Fibroblast of lung (primary cell): ENCODE data around the gene SCAPER.

Experiments used
- EZH2 ChIP-seq: IDR thresholded peaks from 2 replicates; pipeline ENCODE4 v1.5.1; 2012; ENCODE audit warnings: low read length, control low read depth, mild to moderate bottlenecking; ENCODE audit errors: missing control alignments
- TF ChIP-seq, protein P1 (sequence below), 2 donors: IDR thresholded peaks in 1 of 2; conservative IDR thresholded peaks in 1 of 2; 1 replicate in 1 of 2; 2 replicates in 1 of 2; pipeline ENCODE4 v1.5.1; 2011 to 2012; ENCODE audit warnings: low read length in 2 of 2, control low read depth in 1 of 2, inconsistent platforms in 1 of 2, low read depth in 1 of 2, mild to moderate bottlenecking in 1 of 2

DNA sequence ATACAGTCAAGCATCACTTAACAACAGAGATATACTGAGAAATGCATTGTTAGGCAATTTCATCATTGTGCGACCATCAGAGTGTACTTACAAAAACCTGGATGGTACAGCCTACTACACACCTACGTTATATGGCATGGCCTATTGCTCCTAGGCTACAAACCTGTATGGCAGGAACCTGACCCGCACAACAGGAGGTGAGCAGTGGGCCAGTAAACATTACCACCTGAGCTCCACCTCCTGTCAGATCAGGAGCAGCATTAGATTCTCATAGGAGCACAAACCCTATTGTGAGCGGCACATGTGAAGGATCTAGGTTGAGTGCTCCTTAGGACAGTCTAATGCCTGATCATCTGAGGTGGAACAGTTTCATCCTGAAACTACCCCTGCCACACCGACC, 89.7 kb downstream of the SCAPER start:
- TF ChIP-seq, protein P1, sequence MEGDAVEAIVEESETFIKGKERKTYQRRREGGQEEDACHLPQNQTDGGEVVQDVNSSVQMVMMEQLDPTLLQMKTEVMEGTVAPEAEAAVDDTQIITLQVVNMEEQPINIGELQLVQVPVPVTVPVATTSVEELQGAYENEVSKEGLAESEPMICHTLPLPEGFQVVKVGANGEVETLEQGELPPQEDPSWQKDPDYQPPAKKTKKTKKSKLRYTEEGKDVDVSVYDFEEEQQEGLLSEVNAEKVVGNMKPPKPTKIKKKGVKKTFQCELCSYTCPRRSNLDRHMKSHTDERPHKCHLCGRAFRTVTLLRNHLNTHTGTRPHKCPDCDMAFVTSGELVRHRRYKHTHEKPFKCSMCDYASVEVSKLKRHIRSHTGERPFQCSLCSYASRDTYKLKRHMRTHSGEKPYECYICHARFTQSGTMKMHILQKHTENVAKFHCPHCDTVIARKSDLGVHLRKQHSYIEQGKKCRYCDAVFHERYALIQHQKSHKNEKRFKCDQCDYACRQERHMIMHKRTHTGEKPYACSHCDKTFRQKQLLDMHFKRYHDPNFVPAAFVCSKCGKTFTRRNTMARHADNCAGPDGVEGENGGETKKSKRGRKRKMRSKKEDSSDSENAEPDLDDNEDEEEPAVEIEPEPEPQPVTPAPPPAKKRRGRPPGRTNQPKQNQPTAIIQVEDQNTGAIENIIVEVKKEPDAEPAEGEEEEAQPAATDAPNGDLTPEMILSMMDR (conservative IDR thresholded peaks at IDR 0.05 in 1 of 2, IDR thresholded peaks at IDR 0.05 in 1 of 2; ENCODE audit: low read depth in 1 of 2, low read length in 2 of 2): no peak
- TF ChIP-seq EZH2: no peak
